GM12878 (cell line): Measurements from ENCODE around the gene TMBIM1. TPM values are rescaled to one million over a fixed set of nuclear protein-coding genes. Genes with fewer than 3 reads are reported as not detected.

Source experiments
- ATAC-seq: fragments of 200-7000 bp; cut with Tn5 transposase; 3 replicates; pipeline ENCODE4 v1.9.1; 2020; ENCODE audit warnings: mild to moderate bottlenecking, moderate library complexity
- BruUV-seq: library from RNA; stranded (reverse); fragments of 400-500 nt; replicated peaks from 2 replicates; lab custom pipeline; 2021; lab: Mats Ljungman, UMichigan
- CTCF ChIA-PET: fragments of 300-600 bp; sonication (Branson Sonifier 250); formaldehyde crosslinking; extraction: SDS; loops from one replicate; lab custom pipeline; 2021; ENCODE audit warnings: inconsistent platforms; lab: Yijun Ruan, JAX
- POLR2A ChIA-PET: fragments of 350-600 bp; formaldehyde crosslinking; extraction: SDS; loops from one replicate; lab custom pipeline; 2021; ENCODE audit warnings: inconsistent platforms; lab: Charles Lee
- RAD21 ChIA-PET: fragments of 300-600 bp; sonication (Branson Sonifier 250); formaldehyde crosslinking; loops from one replicate; lab custom pipeline; 2023; ENCODE audit warnings: antibody characterized with exemption; ENCODE audit not compliant: unreplicated experiment; lab: Charles Lee
- SMC1A ChIA-PET: fragments of 300-600 bp; sonication (Branson Sonifier 250); formaldehyde crosslinking; loops from one replicate; lab custom pipeline; 2023; ENCODE audit not compliant: unreplicated experiment, uncharacterized antibody; lab: Charles Lee
- DNase-seq: peaks from one replicate; pipeline ENCODE4 v3.0.0-alpha.2; 2011; ENCODE audit warnings: low read depth, low spot score
- FAIRE-seq: peaks from 3 replicates; lab custom pipeline; 2011; peaks lifted over from hg19 to GRCh38; lab: Jason Lieb, UNC
- H2AFZ ChIP-seq: 2 replicates; pipeline ENCODE4 v1.6.0; 2011; ENCODE audit warnings: low read depth, low read length, control low read depth; ENCODE audit not compliant: control insufficient read depth
- H3K27ac ChIP-seq: 2 replicates; pipeline ENCODE4 v1.5.1; 2011; ENCODE audit warnings: control low read depth; ENCODE audit not compliant: control insufficient read depth, insufficient read depth
- H3K27me3 ChIP-seq, 2 experiments: replicated peaks in 1 of 2; 2 replicates each; pipeline versions ENCODE4 v1.6.0 to v1.6.1; 2011; ENCODE audit warnings: low read length in 1 of 2; ENCODE audit not compliant: control insufficient read depth in 2 of 2, insufficient read depth in 2 of 2
- H3K36me3 ChIP-seq, 2 experiments: 2 replicates each; pipeline ENCODE4 v1.5.1; 2011; ENCODE audit warnings: low read length in 1 of 2; ENCODE audit not compliant: control insufficient read depth in 2 of 2, insufficient read depth in 2 of 2
- H3K4me1 ChIP-seq: 2 replicates; pipeline ENCODE4 v1.6.1; 2011; ENCODE audit warnings: mild to moderate bottlenecking, low read length, moderate library complexity, mixed read lengths; ENCODE audit not compliant: control insufficient read depth, insufficient read depth
- H3K4me2 ChIP-seq: 2 replicates; pipeline ENCODE4 v1.6.0; 2011; ENCODE audit warnings: control low read depth; ENCODE audit not compliant: control insufficient read depth, insufficient read depth
- H3K4me3 ChIP-seq: fragments of 200-600 bp; sonication (generic); 2 replicates; pipeline ENCODE4 v1.5.1; 2016
- H3K79me2 ChIP-seq: 2 replicates; pipeline ENCODE4 v1.6.0; 2011; ENCODE audit warnings: low read length; ENCODE audit not compliant: control insufficient read depth, insufficient read depth
- H3K9ac ChIP-seq: 2 replicates; pipeline ENCODE4 v1.8.0; 2011; ENCODE audit warnings: low read length, control low read depth, mixed read lengths; ENCODE audit not compliant: control insufficient read depth, insufficient read depth
- H3K9me3 ChIP-seq: replicated peaks from 3 replicates; pipeline ENCODE4 v1.5.1; 2011; ENCODE audit warnings: mild to moderate bottlenecking, low read length; ENCODE audit not compliant: control insufficient read depth, insufficient read depth
- H4K20me1 ChIP-seq: 2 replicates; pipeline ENCODE4 v1.6.0; 2011; ENCODE audit not compliant: control insufficient read depth, insufficient read depth
- CBFB ChIP-seq: IDR thresholded peaks from 2 replicates; pipeline ENCODE4 v1.6.1; 2016; ENCODE audit warnings: antibody characterized with exemption, low read depth
- CHD2 ChIP-seq: IDR thresholded peaks from 2 replicates; pipeline ENCODE4 v1.6.1; 2011; ENCODE audit warnings: low read depth, low read length, improper control_type of control experiment, borderline replicate concordance
- EZH2 ChIP-seq: IDR thresholded peaks from 2 replicates; pipeline ENCODE4 v1.6.1; 2012; ENCODE audit warnings: low read depth, mild to moderate bottlenecking, control low read depth, inconsistent platforms, low read length, borderline replicate concordance; ENCODE audit not compliant: control insufficient read depth
- IRF4 ChIP-seq: IDR thresholded peaks from 2 replicates; pipeline ENCODE4 v1.6.1; 2011; ENCODE audit warnings: low read depth, low read length
- MEF2A ChIP-seq: IDR thresholded peaks from 2 replicates; pipeline ENCODE4 v1.6.1; 2011; ENCODE audit warnings: low read depth, mild to moderate bottlenecking, low read length, moderate library complexity; ENCODE audit not compliant: insufficient read depth
- NR2C2 ChIP-seq: IDR thresholded peaks from 2 replicates; pipeline ENCODE4 v1.6.1; 2011; ENCODE audit warnings: borderline replicate concordance, low read depth; ENCODE audit not compliant: control insufficient read depth, insufficient read length
- RB1 ChIP-seq: fragments of 450-650 bp; formaldehyde crosslinking; IDR thresholded peaks from 2 replicates; pipeline ENCODE4 v1.6.1; 2017; ENCODE audit warnings: mild to moderate bottlenecking, borderline replicate concordance
- RBBP5 ChIP-seq: fragments of 200-600 bp; sonication (generic); conservative IDR thresholded peaks from 2 replicates; pipeline ENCODE4 v1.6.1; 2016
- SMAD5 ChIP-seq: IDR thresholded peaks from 2 replicates; pipeline ENCODE4 v1.6.1; 2016; ENCODE audit warnings: antibody characterized with exemption, low read depth
- TBL1XR1 ChIP-seq: IDR thresholded peaks from 2 replicates; pipeline ENCODE4 v1.6.1; 2012; ENCODE audit warnings: low read depth, low read length, improper control_type of control experiment
- ZNF384 ChIP-seq: IDR thresholded peaks from 2 replicates; pipeline ENCODE4 v1.6.1; 2012; ENCODE audit warnings: low read depth, mild to moderate bottlenecking, low read length, improper control_type of control experiment, borderline replicate concordance
- ZNF622 ChIP-seq: fragments of 450-650 bp; IDR thresholded peaks from 2 replicates; pipeline ENCODE4 v1.6.1; 2017; ENCODE audit warnings: mild to moderate bottlenecking, inconsistent platforms
- ZSCAN29 ChIP-seq: fragments of 450-650 bp; IDR thresholded peaks from 2 replicates; pipeline ENCODE4 v1.6.1; 2017; ENCODE audit warnings: mild to moderate bottlenecking, moderate library complexity
- WGBS: methylation state at CpG from one replicate; pipeline ENCODE4 v1.1.6; 2016; ENCODE audit warnings: low lambda C conversion rate; ENCODE audit not compliant: insufficient replicate concordance, insufficient coverage; ENCODE audit errors: missing lambda C conversion rate; 5-methylcytosine and 5-hydroxymethylcytosine counted together
- in situ Hi-C: fragments of 300-500 bp; cut with MboI; formaldehyde crosslinking; loops from 9 replicates; pipeline ENCODE4 v1.14.3; 2018; ENCODE audit warnings: mixed read lengths
- intact Hi-C: fragments of 100-400 bp; cut with micrococcal nuclease; formaldehyde crosslinking; loops from one replicate; pipeline ENCODE4 v1.14.2; 2022; ENCODE audit not compliant: unreplicated experiment
- polyA plus RNA-seq, 11 experiments: library from polyadenylated mRNA; depleted of rRNA in 4 of 11; unstranded in 6 of 11; stranded (reverse) in 5 of 11; fragments of >200 nt; fragmentation: Nextera tagmentation in 4 of 11; fragmentation: Illumina TruSeq in 1 of 11; extraction: Ambion mirVana in 4 of 11; extraction: Trizol in 1 of 11; gene quantifications; 1 replicate in 1 of 11; 2 replicates in 10 of 11; pipeline versions ENCODE4 v1.2.1 to v1.2.3, GENCODE V29; 2011 to 2016; ENCODE audit warnings: inconsistent platforms in 2 of 11, missing spikeins in 2 of 11, low read depth in 1 of 11
- total RNA-seq, 4 experiments: library from RNA; depleted of rRNA in 3 of 4; stranded (reverse); fragments of >200 nt in 3 of 4; fragmentation: Illumina TruSeq in 1 of 4; extraction: Trizol in 1 of 4; gene quantifications; 2 replicates each; pipeline versions ENCODE4 v1.2.1 to v1.2.3, GENCODE V29; 2013 to 2021
- TF ChIP-seq, protein P1 (sequence below): fragments of 150-350 bp; IDR thresholded peaks from 2 replicates; pipeline ENCODE4 v1.6.1; 2016; ENCODE audit warnings: low read depth, low read length
- TF ChIP-seq, protein P2 (sequence below): IDR thresholded peaks from 2 replicates; pipeline ENCODE4 v1.6.1; 2011; ENCODE audit warnings: borderline replicate concordance, low read depth, mild to moderate bottlenecking, moderate library complexity, mixed read lengths, low read length; ENCODE audit not compliant: insufficient read depth; ENCODE audit errors: extremely low read length
- TF ChIP-seq, protein P3 (sequence below): IDR thresholded peaks from 2 replicates; pipeline ENCODE4 v1.6.1; 2012; ENCODE audit warnings: low read depth, low read length, improper control_type of control experiment

The TMBIM1 gene
- total and polyA plus RNA-seq, 10 of the 15 experiments (the other 5 are each of a cell fraction or from before 2014, with no cell fraction given), result 6.1 to 38.3 (median 26.2) TPM

DNA sequence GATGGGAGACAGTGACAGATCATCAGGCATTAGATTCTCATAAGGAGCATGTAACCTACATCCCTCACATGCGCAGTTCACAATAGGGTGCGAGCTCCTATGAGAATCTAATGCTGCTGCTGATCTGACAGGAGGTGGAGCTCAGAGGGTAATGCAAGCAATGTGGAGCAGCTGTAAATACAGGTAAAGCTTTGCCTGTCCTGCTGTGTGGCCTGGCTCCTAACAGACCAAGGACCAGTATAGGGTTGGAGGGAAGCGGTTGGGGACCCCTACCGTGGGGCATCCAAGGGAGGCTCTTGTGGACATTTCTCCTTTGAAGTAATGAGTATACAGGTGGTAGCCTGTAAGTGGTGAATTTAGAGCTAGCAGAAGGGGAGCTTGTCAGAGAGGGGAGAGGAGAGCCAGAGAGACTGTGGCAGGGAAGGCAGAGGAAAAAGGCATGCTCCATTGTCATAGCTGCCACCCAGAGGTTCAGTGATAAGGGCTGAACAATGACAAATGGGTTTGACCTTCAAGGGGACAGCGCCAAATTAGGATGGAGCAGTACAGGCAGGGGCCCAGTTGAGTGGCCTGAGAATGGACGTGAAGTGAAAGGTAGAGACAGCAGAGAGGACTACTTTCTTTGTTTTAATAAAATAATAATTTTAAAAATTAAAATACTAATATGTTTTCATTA, 15.2 kb upstream of the TMBIM1 start (continued):
- TF ChIP-seq, protein P1, sequence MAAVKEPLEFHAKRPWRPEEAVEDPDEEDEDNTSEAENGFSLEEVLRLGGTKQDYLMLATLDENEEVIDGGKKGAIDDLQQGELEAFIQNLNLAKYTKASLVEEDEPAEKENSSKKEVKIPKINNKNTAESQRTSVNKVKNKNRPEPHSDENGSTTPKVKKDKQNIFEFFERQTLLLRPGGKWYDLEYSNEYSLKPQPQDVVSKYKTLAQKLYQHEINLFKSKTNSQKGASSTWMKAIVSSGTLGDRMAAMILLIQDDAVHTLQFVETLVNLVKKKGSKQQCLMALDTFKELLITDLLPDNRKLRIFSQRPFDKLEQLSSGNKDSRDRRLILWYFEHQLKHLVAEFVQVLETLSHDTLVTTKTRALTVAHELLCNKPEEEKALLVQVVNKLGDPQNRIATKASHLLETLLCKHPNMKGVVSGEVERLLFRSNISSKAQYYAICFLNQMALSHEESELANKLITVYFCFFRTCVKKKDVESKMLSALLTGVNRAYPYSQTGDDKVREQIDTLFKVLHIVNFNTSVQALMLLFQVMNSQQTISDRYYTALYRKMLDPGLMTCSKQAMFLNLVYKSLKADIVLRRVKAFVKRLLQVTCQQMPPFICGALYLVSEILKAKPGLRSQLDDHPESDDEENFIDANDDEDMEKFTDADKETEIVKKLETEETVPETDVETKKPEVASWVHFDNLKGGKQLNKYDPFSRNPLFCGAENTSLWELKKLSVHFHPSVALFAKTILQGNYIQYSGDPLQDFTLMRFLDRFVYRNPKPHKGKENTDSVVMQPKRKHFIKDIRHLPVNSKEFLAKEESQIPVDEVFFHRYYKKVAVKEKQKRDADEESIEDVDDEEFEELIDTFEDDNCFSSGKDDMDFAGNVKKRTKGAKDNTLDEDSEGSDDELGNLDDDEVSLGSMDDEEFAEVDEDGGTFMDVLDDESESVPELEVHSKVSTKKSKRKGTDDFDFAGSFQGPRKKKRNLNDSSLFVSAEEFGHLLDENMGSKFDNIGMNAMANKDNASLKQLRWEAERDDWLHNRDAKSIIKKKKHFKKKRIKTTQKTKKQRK, result no peak

DNA sequence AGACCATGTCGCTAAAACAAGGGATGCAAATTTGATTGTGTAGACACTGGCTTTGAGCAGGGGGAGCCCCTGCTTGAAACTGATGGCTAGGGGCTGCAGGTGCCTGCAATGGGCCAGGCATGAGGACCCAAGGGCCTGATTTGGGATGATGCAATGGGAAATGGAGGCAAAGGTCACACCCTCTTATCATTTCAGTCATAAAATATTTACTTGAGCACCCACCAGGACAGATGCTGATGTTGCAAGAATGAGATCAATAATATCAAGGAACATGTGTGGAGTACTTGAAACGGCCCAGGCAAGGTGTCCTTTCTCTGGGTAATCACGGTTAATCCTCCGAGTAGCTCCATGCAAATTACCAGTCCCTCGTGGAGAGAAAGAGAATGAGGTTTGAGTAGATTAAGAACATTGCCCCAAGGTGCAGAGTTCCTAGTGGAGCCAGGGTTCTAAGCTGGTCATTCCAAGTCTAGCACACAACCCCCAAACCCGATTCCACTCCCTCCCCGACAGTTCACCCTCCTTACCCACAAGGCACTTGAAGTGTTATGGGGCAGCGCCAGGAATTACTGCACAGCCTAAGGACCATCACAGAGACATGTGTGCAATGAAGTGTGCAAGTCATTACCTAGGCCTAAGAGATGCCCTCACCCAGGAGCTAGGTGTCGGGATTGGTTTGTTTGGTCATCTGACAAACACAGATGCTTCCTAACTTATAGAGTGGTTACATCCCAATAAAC, 14.0 kb upstream of the TMBIM1 start:
- H2AFZ ChIP-seq, result no peak overlapping the region
- no peaks in the 10 kb centered on the region for H4K20me1 ChIP-seq
- 24% methylated on average over 9 of the region's 9 CpGs for WGBS
- H3K4me1 ChIP-seq, result no peaks in the 10 kb centered on the region
- ATAC-seq (no peak), DNase-seq (no peak), FAIRE-seq (no peak)
- BruUV-seq, result no TSS peak
- no peak overlapping the region for H3K9ac ChIP-seq
- H3K27me3 ChIP-seq, result no peaks in the 10 kb centered on the region
- in situ Hi-C loops, result no loop called here
- H3K36me3 ChIP-seq, result no peaks in the 10 kb centered on the region
- H3K9me3 ChIP-seq, result no peaks in the 10 kb centered on the region
- H3K4me2 ChIP-seq, result no peak overlapping the region
- RAD21 ChIA-PET, result interaction anchor here (1.4 to 2.0 kb wide), 2 partner anchors 33 to 88 kb away, joined by 5 read pairs; no protein-coding TSS in a partner anchor
- POLR2A ChIA-PET, result interaction anchor here (0.5 to 0.6 kb wide), 2 partner anchors 10 to 13 kb away, joined by 3 to 6 read pairs; no protein-coding TSS in a partner anchor
- no peaks in the 10 kb centered on the region for H3K79me2 ChIP-seq
- intact Hi-C loops, result no loop called here
- SMC1A ChIA-PET, result interaction anchor here (0.9 to 5.4 kb wide), 7 partner anchors 8 to 51 kb away, joined by 3 to 70 read pairs (median 7); partner anchors contain the start of genes CATIP and TMBIM1
- H3K4me3 ChIP-seq, result no peak overlapping the region
- CTCF ChIA-PET, result interaction anchor here (1.4 to 8.5 kb wide), 6 partner anchors 13 to 89 kb away, joined by 3 to 138 read pairs (median 6); partner anchors contain the start of genes CATIP and TMBIM1
- no peak overlapping the region for H3K27ac ChIP-seq
- no peak for TF ChIP-seq ZNF622
- TF ChIP-seq ZNF384, result no peak
- no peak for TF ChIP-seq NR2C2
- no peak for TF ChIP-seq ZSCAN29
- TF ChIP-seq IRF4, result no peak
- TF ChIP-seq, protein P2, sequence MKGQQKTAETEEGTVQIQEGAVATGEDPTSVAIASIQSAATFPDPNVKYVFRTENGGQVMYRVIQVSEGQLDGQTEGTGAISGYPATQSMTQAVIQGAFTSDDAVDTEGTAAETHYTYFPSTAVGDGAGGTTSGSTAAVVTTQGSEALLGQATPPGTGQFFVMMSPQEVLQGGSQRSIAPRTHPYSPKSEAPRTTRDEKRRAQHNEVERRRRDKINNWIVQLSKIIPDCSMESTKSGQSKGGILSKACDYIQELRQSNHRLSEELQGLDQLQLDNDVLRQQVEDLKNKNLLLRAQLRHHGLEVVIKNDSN, result no peak
- TF ChIP-seq CHD2, result no peak
- TF ChIP-seq EZH2, result no peak
- no peak for TF ChIP-seq RBBP5
- TF ChIP-seq, protein P3, sequence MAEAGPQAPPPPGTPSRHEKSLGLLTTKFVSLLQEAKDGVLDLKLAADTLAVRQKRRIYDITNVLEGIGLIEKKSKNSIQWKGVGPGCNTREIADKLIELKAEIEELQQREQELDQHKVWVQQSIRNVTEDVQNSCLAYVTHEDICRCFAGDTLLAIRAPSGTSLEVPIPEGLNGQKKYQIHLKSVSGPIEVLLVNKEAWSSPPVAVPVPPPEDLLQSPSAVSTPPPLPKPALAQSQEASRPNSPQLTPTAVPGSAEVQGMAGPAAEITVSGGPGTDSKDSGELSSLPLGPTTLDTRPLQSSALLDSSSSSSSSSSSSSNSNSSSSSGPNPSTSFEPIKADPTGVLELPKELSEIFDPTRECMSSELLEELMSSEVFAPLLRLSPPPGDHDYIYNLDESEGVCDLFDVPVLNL, result no peak
- TF ChIP-seq TBL1XR1, result no peak
- TF ChIP-seq CBFB, result no peak
- no peak for TF ChIP-seq SMAD5
- no peak for TF ChIP-seq RB1
- TF ChIP-seq MEF2A, result no peak
